Left lung (tissue), 10 donors: ENCODE results near the gene OR2AK2. TPM values are rescaled to one million over a fixed set of nuclear protein-coding genes. Genes with fewer than 3 reads are reported as not detected.

Experiments
- ATAC-seq: fragments of 200-7000 bp; cut with Tn5 transposase; one replicate; pipeline ENCODE4 v1.9.1; 2020; ENCODE audit warnings: moderate library complexity
- DNase-seq, 4 donors: peaks; one replicate each; pipeline ENCODE4 v3.0.0-alpha.2; 2013 to 2020
- H3K27ac ChIP-seq, 2 donors: fragments of 200-600 bp; sonication (generic) in 1 of 2; one replicate each; pipeline versions ENCODE4 v1.5.0 to v1.8.0; 2020 to 2021
- H3K27me3 ChIP-seq, 2 donors: fragments of 200-600 bp; sonication (generic) in 1 of 2; one replicate each; pipeline versions ENCODE4 v1.5.0 to v1.8.0; 2020 to 2021
- H3K36me3 ChIP-seq, 2 donors: fragments of 200-600 bp; sonication (generic) in 1 of 2; one replicate each; pipeline versions ENCODE4 v1.5.0 to v1.8.0; 2020 to 2021
- H3K4me1 ChIP-seq, 2 donors: fragments of 200-600 bp; one replicate each; pipeline ENCODE4 v1.8.0; 2021
- H3K4me3 ChIP-seq, 2 donors: fragments of 200-600 bp; sonication (generic) in 1 of 2; one replicate each; pipeline versions ENCODE4 v1.5.0 to v1.8.0; 2020 to 2021; ENCODE audit warnings: mild to moderate bottlenecking in 1 of 2
- H3K9me3 ChIP-seq, 2 donors: fragments of 200-600 bp; sonication (generic) in 1 of 2; one replicate each; pipeline versions ENCODE4 v1.5.0 to v1.8.0; 2020 to 2021
- CTCF ChIP-seq, 2 donors: fragments of 200-600 bp; sonication (generic) in 1 of 2; IDR thresholded peaks; one replicate each; pipeline versions ENCODE4 v1.5.0 to v1.8.0; 2021; ENCODE audit warnings: antibody characterized with exemption in 2 of 2
- intact Hi-C, 2 donors: fragments of 100-400 bp; cut with DNase I; formaldehyde crosslinking; loops; one replicate each; pipeline versions ENCODE4 v1.11.2 to v1.14.2; 2022
- polyA plus RNA-seq, 6 donors: library from polyadenylated mRNA; unstranded; fragments of 120-200 nt; gene quantifications; one replicate each; pipeline ENCODE4 v1.2.1, GENCODE V29; 2013; ENCODE audit not compliant: insufficient read length in 6 of 6
- total RNA-seq, 2 donors: library from RNA; stranded (reverse); fragmentation: NEBNext Ultra II Directional; extraction: Animal tissue kit (Norgen Biotek cat#: 25700); gene quantifications; one replicate each; pipeline ENCODE4 v1.2.1, GENCODE V29; 2021
- donor health status: DM: no; HTN: yes; CAD: no.
- donor health status: DM: no; HTN: no; CAD: no.

OR2AK2 gene
- total and polyA plus RNA-seq, 8 donors: not detected

- Histone ChIP-seq H3K4me3 (no peak overlapping the region), H3K9me3 (peaks cover 0 to 16% of the 10 kb centered on the region in 2 donors), H3K27ac (no peak overlapping the region), H3K4me1 (no peaks in the 10 kb centered on the region), H3K36me3 (no peaks in the 10 kb centered on the region), H3K27me3 (no peaks in the 10 kb centered on the region)
- ATAC-seq (no peak), DNase-seq (no peak)
- intact Hi-C loops: no loop called here
- TF ChIP-seq CTCF (IDR thresholded peaks at IDR 0.05): no peak
These were observed 50.8 kb downstream of the OR2AK2 start for GRCh38 chr1:248015803-248016202.

Other genes with a start within 250 kb of the OR2AK2 start
- not detected for gene OR6F1, start 248.6 kb upstream of the OR2AK2 start, total RNA-seq
- not detected for gene OR6F1, start 248.6 kb upstream of the OR2AK2 start, polyA plus RNA-seq
- not detected for gene OR14K1, start 226.6 kb upstream of the OR2AK2 start, total RNA-seq
- not detected for gene OR14K1, start 226.6 kb upstream of the OR2AK2 start, polyA plus RNA-seq
- gene OR14A2, start 217.1 kb upstream of the OR2AK2 start, total RNA-seq: not detected
- gene OR14A2, start 217.1 kb upstream of the OR2AK2 start, polyA plus RNA-seq: not detected
- not detected for gene OR1C1, start 204.7 kb upstream of the OR2AK2 start, total RNA-seq
- gene OR1C1, start 204.7 kb upstream of the OR2AK2 start, polyA plus RNA-seq: under 1 TPM in 2 of 6 donors, not detected in 4; 0.04 to 0.15 TPM
- gene OR14A16, start 141.1 kb upstream of the OR2AK2 start, total RNA-seq: not detected
- gene OR14A16, start 141.1 kb upstream of the OR2AK2 start, polyA plus RNA-seq: not detected
- gene OR11L1, start 123.3 kb upstream of the OR2AK2 start, total RNA-seq: not detected
- not detected for gene OR11L1, start 123.3 kb upstream of the OR2AK2 start, polyA plus RNA-seq
- 1 to 10 TPM; 3.8 to 4.8 TPM for gene TRIM58, start 108.0 kb upstream of the OR2AK2 start, total RNA-seq
- 1 to 10 TPM; 1.6 to 4.2 (median 3.5) TPM for gene TRIM58, start 108.0 kb upstream of the OR2AK2 start, polyA plus RNA-seq
- 1 to 10 TPM in 1 of 2 donors, not detected in 1; 2.1 TPM for gene OR2W3, start 69.6 kb upstream of the OR2AK2 start, total RNA-seq
- under 1 TPM; 0.24 to 0.98 (median 0.44) TPM for gene OR2W3, start 69.6 kb upstream of the OR2AK2 start, polyA plus RNA-seq
- gene OR2T8, start 45.0 kb upstream of the OR2AK2 start, total RNA-seq: not detected
- gene OR2T8, start 45.0 kb upstream of the OR2AK2 start, polyA plus RNA-seq: not detected
- gene OR2AJ1, start 40.3 kb upstream of the OR2AK2 start, total RNA-seq: not detected
- not detected for gene OR2AJ1, start 40.3 kb upstream of the OR2AK2 start, polyA plus RNA-seq
- gene OR2L8, start 16.4 kb upstream of the OR2AK2 start, total RNA-seq: not detected
- gene OR2L8, start 16.4 kb upstream of the OR2AK2 start, polyA plus RNA-seq: not detected
- not detected for gene OR2L5, start 48.4 kb downstream of the OR2AK2 start, total RNA-seq
- gene OR2L5, start 48.4 kb downstream of the OR2AK2 start, polyA plus RNA-seq: not detected
- under 1 TPM in 1 of 2 donors, not detected in 1; 0.06 TPM for gene OR2L2, start 64.8 kb downstream of the OR2AK2 start, total RNA-seq
- gene OR2L2, start 64.8 kb downstream of the OR2AK2 start, polyA plus RNA-seq: under 1 TPM in 5 of 6 donors, not detected in 1; 0.04 to 0.09 (median 0.07) TPM
- not detected for gene OR2L3, start 81.6 kb downstream of the OR2AK2 start, total RNA-seq
- gene OR2L3, start 81.6 kb downstream of the OR2AK2 start, polyA plus RNA-seq: not detected
- gene OR2L13, start 130.0 kb downstream of the OR2AK2 start, total RNA-seq: not detected
- not detected for gene OR2L13, start 130.0 kb downstream of the OR2AK2 start, polyA plus RNA-seq
- gene OR2M5, start 179.9 kb downstream of the OR2AK2 start, total RNA-seq: not detected
- not detected for gene OR2M5, start 179.9 kb downstream of the OR2AK2 start, polyA plus RNA-seq
- gene OR2M2, start 209.6 kb downstream of the OR2AK2 start, total RNA-seq: not detected
- not detected for gene OR2M2, start 209.6 kb downstream of the OR2AK2 start, polyA plus RNA-seq
- gene OR2M3, start 232.0 kb downstream of the OR2AK2 start, total RNA-seq: not detected
- gene OR2M3, start 232.0 kb downstream of the OR2AK2 start, polyA plus RNA-seq: under 1 TPM; 0.01 to 0.07 (median 0.04) TPM